Measurements from ENCODE around the gene ATP8A2.
A peak's percentile ranks its signal among the peaks of the same experiment; 100 is the strongest.
"Not testable (repeated sequence)": the region's sequence is repeated elsewhere in the genome, so short reads cannot be mapped to it uniquely, and the experiment has no call there.

ATP8A2 gene

GRCh38 chr13:25768838-25769237 lies 397.1 kb downstream of the ATP8A2 start:
- DNase-seq (ENCODE audit: low spot score) = no peak

- DNase-seq (ENCODE audit: low spot score) = no peak
Observed at GRCh38 chr13:25770601-25771000, 398.8 kb downstream of the ATP8A2 start.

GRCh38 chr13:25771202-25771601 lies 399.4 kb downstream of the ATP8A2 start:
- no peak for DNase-seq (ENCODE audit: low spot score)

GRCh38 chr13:25771641-25772478 lies 400.1 kb downstream of the ATP8A2 start:
- no peak for DNase-seq (ENCODE audit: low spot score)

GRCh38 chr13:25772534-25772933 lies 400.8 kb downstream of the ATP8A2 start:
- not testable (repeated sequence) for DNase-seq (ENCODE audit: low spot score)

GRCh38 chr13:25774056-25774455 lies 402.3 kb downstream of the ATP8A2 start:
- not testable (repeated sequence) for DNase-seq (ENCODE audit: low spot score)

GRCh38 chr13:25775275-25775674 lies 403.5 kb downstream of the ATP8A2 start:
- DNase-seq (ENCODE audit: low spot score) = no peak

GRCh38 chr13:25775986-25776385 lies 404.2 kb downstream of the ATP8A2 start:
- no peak for DNase-seq (ENCODE audit: low spot score)

GRCh38 chr13:25776722-25777121 lies 404.9 kb downstream of the ATP8A2 start:
- DNase-seq (ENCODE audit: low spot score) = no peak

GRCh38 chr13:25777509-25777908 lies 405.7 kb downstream of the ATP8A2 start:
- no peak for DNase-seq (ENCODE audit: low spot score)

- DNase-seq (ENCODE audit: low spot score) = no peak
Observed at GRCh38 chr13:25778365-25778764, 406.6 kb downstream of the ATP8A2 start.

- no peak for DNase-seq (ENCODE audit: low spot score)
Observed at GRCh38 chr13:25778808-25779305, 407.1 kb downstream of the ATP8A2 start.

- no peak for DNase-seq (ENCODE audit: low spot score)
Observed at GRCh38 chr13:25783076-25783475, 411.3 kb downstream of the ATP8A2 start.

- no peak for DNase-seq (ENCODE audit: low spot score)
Observed at GRCh38 chr13:25783601-25784024, 411.8 kb downstream of the ATP8A2 start.

- DNase-seq (ENCODE audit: low spot score) = no peak
Observed at GRCh38 chr13:25784119-25784518, 412.3 kb downstream of the ATP8A2 start.

- not testable (repeated sequence) for DNase-seq (ENCODE audit: low spot score)
Observed at GRCh38 chr13:25790137-25790536, 418.4 kb downstream of the ATP8A2 start.

- no peak for DNase-seq (ENCODE audit: low spot score)
Observed at GRCh38 chr13:25795277-25795676, 423.5 kb downstream of the ATP8A2 start.

- no peak for DNase-seq (ENCODE audit: low spot score)
Observed at GRCh38 chr13:25796474-25796873, 424.7 kb downstream of the ATP8A2 start.

GRCh38 chr13:25798998-25799397 lies 427.2 kb downstream of the ATP8A2 start:
- no peak for DNase-seq (ENCODE audit: low spot score)

- DNase-seq (ENCODE audit: low spot score) = no peak
Observed at GRCh38 chr13:25800523-25800922, 428.7 kb downstream of the ATP8A2 start.

GRCh38 chr13:25802579-25802978 lies 430.8 kb downstream of the ATP8A2 start:
- no peak for DNase-seq (ENCODE audit: low spot score)

GRCh38 chr13:25803641-25804040 lies 431.9 kb downstream of the ATP8A2 start:
- no peak for DNase-seq (ENCODE audit: low spot score)

GRCh38 chr13:25806264-25806974 lies 434.6 kb downstream of the ATP8A2 start:
- DNase-seq (ENCODE audit: low spot score) = peak; percentile 75

All from SW480 (cell line).